ENCODE data around the gene UBE2K.
A peak's percentile ranks its signal among the peaks of the same experiment; 100 is the strongest.
"Not testable (repeated sequence)": the region's sequence is repeated elsewhere in the genome, so short reads cannot be mapped to it uniquely, and the experiment has no call there.

Gene UBE2K

DNA sequence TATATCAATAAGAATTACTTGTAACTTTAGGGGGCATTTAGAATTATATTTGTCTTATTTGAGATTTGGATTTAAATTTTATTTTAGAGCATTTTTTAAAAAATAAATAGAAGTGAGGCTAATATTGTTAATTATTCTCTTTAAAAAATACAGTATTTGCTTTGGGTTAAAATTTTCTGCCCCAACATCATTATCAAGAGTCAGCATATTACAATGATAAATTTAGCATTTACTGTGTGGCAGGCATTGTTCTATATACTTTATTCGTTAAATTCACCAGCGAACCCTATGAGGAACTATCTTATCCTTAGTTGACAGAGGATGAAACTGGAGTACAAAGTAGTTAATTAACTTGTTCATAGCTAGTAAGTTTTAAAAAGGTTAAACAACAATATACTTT lies 34.0 kb downstream of the UBE2K start:
- DNase-seq = no peak

GRCh38 chr4:39732728-39733127 lies 34.8 kb downstream of the UBE2K start:
- DNase-seq = no peak

DNA sequence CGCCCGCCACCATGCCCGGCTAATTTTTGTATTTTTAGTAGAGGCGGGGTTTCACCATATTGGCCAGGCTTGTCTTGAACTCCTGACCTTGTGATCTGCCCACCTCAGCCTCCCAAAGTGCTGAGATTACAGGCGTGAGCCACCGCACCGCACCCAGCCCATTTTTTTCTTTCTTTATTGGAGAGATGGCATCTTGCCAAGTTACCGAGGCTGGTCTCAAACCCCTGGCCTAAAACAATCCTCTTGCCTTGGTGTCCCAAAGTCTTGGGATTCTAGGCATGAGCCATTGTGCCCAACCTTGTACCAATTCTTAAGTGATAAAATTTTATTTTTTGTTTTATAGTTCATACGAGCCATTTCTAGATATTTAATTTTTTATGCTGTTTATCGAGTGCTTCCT lies 41.7 kb downstream of the UBE2K start:
- DNase-seq = not testable (repeated sequence)

GRCh38 chr4:39741401-39741800 lies 43.5 kb downstream of the UBE2K start:
- no peak for DNase-seq

GRCh38 chr4:39745920-39746319 lies 48.0 kb downstream of the UBE2K start:
- no peak for DNase-seq

DNA sequence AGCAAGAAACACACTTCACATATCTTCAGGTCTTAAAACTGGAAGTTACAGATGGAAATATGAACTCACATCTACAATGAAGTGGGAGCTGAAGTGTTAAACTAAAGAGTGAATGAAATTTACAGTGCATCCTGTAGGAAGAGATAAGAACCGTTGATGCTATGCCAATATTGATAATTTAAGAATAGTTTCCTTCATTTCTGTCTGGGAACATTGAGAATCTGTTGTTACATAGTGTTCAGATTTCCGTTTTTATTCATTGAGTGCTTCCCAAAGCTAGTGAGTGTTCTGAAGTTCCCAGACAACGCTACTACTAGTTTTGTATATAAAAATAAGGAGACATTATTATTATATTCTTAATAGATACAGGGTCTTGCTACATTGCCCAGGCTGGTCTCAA lies 52.3 kb downstream of the UBE2K start:
- DNase-seq = no peak

GRCh38 chr4:39754309-39754708 lies 56.4 kb downstream of the UBE2K start:
- DNase-seq = no peak

- DNase-seq = no peak
Measured at GRCh38 chr4:39756159-39756558, 58.2 kb downstream of the UBE2K start.

DNA sequence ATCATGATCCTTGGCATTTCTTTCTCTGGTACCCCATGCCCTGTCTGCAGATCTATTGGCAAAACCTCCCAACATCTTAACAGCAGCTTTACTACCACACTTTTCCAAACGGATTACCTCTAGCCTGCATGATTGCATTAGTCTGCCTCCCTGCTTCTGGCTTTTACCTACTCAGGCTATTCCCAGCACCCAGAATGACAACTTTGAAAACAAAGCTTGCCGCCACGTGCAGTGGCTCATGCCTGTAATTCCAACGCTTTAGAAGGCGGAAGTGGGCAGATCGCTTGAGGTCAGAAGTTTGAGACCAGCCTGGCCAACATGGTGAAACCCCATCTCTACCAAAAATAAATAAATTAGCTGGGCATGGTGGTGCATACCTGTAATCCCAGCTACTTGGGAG lies 60.2 kb downstream of the UBE2K start:
- no peak for DNase-seq

DNA sequence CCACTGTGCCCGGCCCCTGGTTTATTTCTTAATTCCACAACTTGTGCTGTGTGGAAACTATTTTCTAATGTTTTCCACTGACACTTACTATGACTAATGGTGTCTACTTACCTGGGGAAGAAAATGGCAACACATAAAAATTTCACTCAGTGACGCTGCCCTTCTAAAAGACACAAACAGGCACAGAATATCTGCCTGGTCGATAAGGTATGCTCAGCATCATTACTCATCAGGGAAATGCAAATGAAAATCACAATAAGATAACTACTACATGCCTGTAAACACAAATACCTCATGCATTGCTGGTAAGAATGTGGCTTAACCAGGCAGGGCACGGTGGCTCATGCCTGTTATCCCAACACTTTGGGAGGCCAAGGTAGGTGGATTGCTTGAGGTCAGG lies 61.6 kb downstream of the UBE2K start:
- no peak for DNase-seq

- no peak for DNase-seq
Measured at GRCh38 chr4:39761005-39761667, 63.2 kb downstream of the UBE2K start.

GRCh38 chr4:39763714-39764572 lies 66.0 kb downstream of the UBE2K start:
- no peak for DNase-seq

GRCh38 chr4:39770005-39770404 lies 72.1 kb downstream of the UBE2K start:
- DNase-seq = no peak

GRCh38 chr4:39770471-39770870 lies 72.5 kb downstream of the UBE2K start:
- DNase-seq = no peak

GRCh38 chr4:39770969-39771724 lies 73.2 kb downstream of the UBE2K start:
- DNase-seq = no peak

DNA sequence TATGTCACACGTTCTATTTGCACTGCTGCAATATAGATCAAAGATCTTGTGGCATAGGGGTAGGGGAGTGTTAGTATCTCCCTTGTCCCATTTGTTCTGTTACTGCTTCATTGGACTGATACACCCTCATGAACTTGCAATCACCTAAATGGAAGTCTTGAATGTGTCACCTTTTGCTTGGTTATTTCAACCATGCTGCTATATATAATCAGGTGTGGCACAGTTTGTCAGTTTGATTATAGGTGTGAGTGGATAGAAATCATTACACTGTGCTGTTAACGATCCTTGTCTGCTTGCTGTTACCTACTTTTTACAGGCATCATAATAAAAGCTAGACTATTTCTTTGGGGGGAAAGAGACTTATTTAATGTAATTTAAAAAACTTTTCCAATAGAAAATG lies 84.1 kb downstream of the UBE2K start:
- not testable (repeated sequence) for DNase-seq

- no peak for DNase-seq
Measured at GRCh38 chr4:39785083-39785482, 87.1 kb downstream of the UBE2K start.

DNA sequence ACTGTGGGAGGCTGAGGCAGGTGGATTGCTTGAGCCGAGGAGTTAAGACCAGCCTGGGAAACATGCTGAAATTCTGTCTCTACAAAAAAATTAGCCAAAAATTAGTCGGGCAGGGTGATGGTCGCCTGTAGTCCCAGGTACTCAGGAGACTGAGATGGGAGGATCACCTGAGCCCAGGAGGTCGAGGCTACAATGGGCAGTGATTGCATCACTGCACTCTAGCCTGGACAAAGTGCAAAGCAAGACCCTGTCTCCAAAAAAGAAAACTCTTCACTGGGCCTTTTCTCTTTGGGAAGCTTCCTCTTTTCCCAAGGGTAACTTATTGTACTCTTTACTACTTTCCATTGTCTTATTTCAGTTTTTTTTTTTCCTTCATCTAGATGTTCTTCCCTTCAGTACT lies 88.9 kb downstream of the UBE2K start:
- no peak for DNase-seq

DNA sequence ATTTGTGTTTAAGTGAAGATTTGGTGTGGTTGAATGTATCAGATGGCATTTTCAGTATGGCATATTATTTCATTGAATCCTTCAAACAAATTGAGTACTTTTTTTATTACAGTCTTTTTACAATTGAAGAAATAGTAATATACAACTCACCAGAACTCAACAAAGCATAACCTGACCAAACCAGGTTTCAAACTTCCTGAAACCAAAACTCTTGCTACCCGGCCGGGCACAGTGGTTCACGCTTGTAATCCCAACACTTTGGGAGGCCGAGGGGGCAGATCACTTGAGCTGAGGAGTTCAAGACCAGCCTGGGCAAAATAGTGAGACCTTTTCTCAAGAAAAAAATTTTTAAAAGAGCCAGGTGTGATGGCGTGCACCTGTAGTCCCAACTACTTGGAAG lies 94.2 kb downstream of the UBE2K start:
- DNase-seq = no peak

DNA sequence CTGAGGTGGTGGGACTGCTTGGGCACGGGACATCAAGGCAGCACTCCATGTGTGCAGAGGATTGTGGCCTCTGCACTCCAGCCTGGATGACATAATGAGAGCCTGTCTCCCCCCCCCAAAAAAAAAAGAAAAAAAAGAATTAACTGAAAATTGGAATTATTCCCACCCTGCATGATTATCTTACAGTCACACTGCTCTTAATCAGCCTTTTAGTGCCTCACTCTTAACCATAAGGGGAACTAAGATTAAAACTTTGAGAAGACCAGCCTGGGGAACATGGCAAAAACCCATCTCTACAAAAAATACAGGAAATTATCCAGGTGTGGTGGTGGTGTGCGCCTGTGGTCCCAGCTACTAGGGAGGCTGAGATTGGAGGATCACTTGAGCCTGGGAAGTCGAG lies 94.6 kb downstream of the UBE2K start:
- no peak for DNase-seq

DNA sequence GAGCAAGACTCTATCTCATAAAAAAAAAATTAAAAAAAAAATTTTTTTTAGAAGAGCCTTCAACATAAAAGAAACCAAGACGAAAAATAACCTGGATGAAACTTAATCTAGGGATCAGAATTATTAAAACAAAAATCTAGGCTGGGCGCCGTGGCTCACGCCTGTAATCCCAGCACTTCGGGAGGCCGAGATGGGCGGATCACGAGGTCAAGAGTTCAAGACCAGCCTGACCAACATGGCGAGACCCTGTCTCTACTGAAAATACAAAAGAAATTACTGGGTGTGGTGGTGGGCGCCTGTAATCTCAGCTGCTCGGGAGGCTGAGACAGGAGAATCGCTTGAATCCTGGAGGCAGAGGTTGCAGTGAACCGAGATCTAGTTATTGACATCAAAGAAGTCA lies 95.0 kb downstream of the UBE2K start:
- not testable (repeated sequence) for DNase-seq

DNA sequence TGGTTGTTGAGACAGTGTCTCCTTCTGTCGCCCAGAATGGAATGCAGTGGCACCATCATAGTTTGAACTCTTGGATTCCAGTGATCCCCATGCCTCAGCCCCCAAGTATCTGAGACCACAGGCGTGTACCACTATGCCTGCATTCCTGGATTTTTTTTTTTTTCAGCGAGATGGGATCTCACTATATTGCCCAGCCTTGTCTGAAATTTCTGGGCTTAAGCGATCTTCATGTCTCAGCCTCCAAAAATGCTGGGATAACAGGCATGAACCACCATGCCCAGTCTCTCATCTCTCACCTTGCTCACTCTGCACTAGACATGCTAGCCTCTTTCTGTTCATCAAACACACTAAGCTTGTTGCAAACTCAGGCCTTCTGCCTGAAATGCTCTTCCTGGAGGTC lies 104.1 kb downstream of the UBE2K start:
- no peak for DNase-seq

DNA sequence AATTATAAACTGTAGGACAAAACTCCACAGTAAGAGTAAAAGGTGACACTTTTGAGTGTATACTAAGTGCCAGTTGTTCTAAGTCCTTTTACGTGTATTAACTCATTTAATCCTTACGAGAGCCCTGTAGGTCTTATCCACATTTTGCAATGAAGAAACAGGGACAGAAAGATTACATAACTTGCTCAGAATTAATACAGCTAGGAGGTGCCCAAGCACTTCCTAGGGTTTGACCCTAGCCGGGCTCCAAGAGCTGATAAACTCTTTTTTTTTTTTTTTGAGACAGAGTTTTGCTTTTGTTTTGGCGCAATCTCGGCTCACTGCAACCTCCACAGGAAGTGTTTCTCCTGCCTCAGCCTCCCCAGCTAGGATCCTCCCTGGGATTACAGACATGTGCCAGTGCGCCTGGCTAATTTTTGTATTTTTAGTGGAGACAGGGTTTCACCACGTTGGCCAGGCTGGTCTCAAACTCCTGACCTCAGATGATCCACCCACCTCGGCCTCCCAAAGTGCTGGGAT lies 110.4 kb downstream of the UBE2K start:
- no peak for DNase-seq

- peak; percentile 8 for DNase-seq
Measured at GRCh38 chr4:39812500-39812899, 114.6 kb downstream of the UBE2K start.

All from CD4-positive, alpha-beta T cell treated with Interleukin-12 subunit alpha and Interleukin-12 subunit beta, for 1 hour (primary cell).